HG02973 (cell line): ENCODE results near the gene CA5A.

ENCODE experiments used
- ATAC-seq: cut with Tn5 transposase; IDR thresholded peaks from one replicate; pipeline ENCODE4 v1.9.1; 2021; ENCODE audit warnings: moderate library complexity; ENCODE audit not compliant: unreplicated experiment

Gene CA5A

GRCh38 chr16:87854053-87854906 lies 82.0 kb downstream of the CA5A start:
- no peak for ATAC-seq

- ATAC-seq = no peak
Observed at GRCh38 chr16:87853411-87854052, 82.8 kb downstream of the CA5A start.

- no peak for ATAC-seq
Observed at GRCh38 chr16:87851601-87852000, 84.7 kb downstream of the CA5A start.

GRCh38 chr16:87851141-87851587 lies 85.2 kb downstream of the CA5A start:
- ATAC-seq = no peak

- ATAC-seq = no peak
Observed at GRCh38 chr16:87850009-87851006, 86.0 kb downstream of the CA5A start.

- ATAC-seq = no peak
Observed at GRCh38 chr16:87849419-87850008, 86.8 kb downstream of the CA5A start.

- ATAC-seq = no peak
Observed at GRCh38 chr16:87848676-87849345, 87.5 kb downstream of the CA5A start.

GRCh38 chr16:87847785-87848675 lies 88.3 kb downstream of the CA5A start:
- no peak for ATAC-seq

- ATAC-seq = no peak
Observed at GRCh38 chr16:87847467-87847784, 88.9 kb downstream of the CA5A start.

- ATAC-seq = no peak
Observed at GRCh38 chr16:87846705-87847466, 89.4 kb downstream of the CA5A start.

- ATAC-seq = no peak
Observed at GRCh38 chr16:87845807-87846619, 90.3 kb downstream of the CA5A start.

GRCh38 chr16:87845213-87845612 lies 91.1 kb downstream of the CA5A start:
- ATAC-seq = no peak

- ATAC-seq = no peak
Observed at GRCh38 chr16:87844809-87845208, 91.5 kb downstream of the CA5A start.

GRCh38 chr16:87844120-87844733 lies 92.1 kb downstream of the CA5A start:
- no peak for ATAC-seq

- ATAC-seq = no peak
Observed at GRCh38 chr16:87843678-87844105, 92.6 kb downstream of the CA5A start.

GRCh38 chr16:87842209-87842869 lies 94.0 kb downstream of the CA5A start:
- ATAC-seq = no peak
